CD4-positive, alpha-beta T cell (primary cell): ENCODE measurements around the gene METTL1. TPM values are rescaled to one million over a fixed set of nuclear protein-coding genes. Genes with fewer than 3 reads are reported as not detected.
A peak's percentile ranks its signal among the peaks of the same experiment; 100 is the strongest.
"Not testable (repeated sequence)": the region's sequence is repeated elsewhere in the genome, so short reads cannot be mapped to it uniquely, and the experiment has no call there.

Source experiments
- ATAC-seq: fragments of 200-7000 bp; cut with Tn5 transposase; one replicate; pipeline ENCODE4 v1.10.0; 2022; ENCODE audit warnings: mild to moderate bottlenecking; ENCODE audit not compliant: poor library complexity
- CTCF ChIA-PET: fragments of 350-600 bp; sonication (Branson Sonifier 250); formaldehyde crosslinking; loops from one replicate; lab custom pipeline; 2021; ENCODE audit warnings: antibody characterized with exemption, inconsistent platforms; lab: Charles Lee
- POLR2A ChIA-PET: fragments of 350-600 bp; sonication (Branson Sonifier 250); formaldehyde crosslinking; loops from one replicate; lab custom pipeline; 2021; ENCODE audit warnings: antibody characterized with exemption, inconsistent platforms; lab: Charles Lee
- DNase-seq, 14 experiments: peaks; one replicate each; pipeline ENCODE4 v3.0.0-alpha.2; 2013 to 2020; ENCODE audit warnings: mixed read lengths in 2 of 14
- H3K27ac ChIP-seq, 2 donors: one replicate each; pipeline versions ENCODE4 v1.5.1 to v1.7.0; 2013; ENCODE audit warnings: low read length in 2 of 2, low read depth in 1 of 2, mild to moderate bottlenecking in 1 of 2
- H3K27me3 ChIP-seq, 2 experiments: 1 replicate in 1 of 2; 2 replicates in 1 of 2; pipeline versions ENCODE4 v1.6.1 to v1.7.0; 2013; ENCODE audit warnings: low read length in 2 of 2, control low read depth in 1 of 2, mild to moderate bottlenecking in 1 of 2, moderate library complexity in 1 of 2; ENCODE audit not compliant: insufficient read depth in 2 of 2, control insufficient read depth in 1 of 2
- H3K36me3 ChIP-seq: one replicate; pipeline ENCODE4 v1.6.1; 2013; ENCODE audit warnings: low read length, control low read depth; ENCODE audit not compliant: insufficient read depth
- H3K4me1 ChIP-seq: one replicate; pipeline ENCODE4 v1.6.1; 2013; ENCODE audit warnings: low read length, control low read depth; ENCODE audit not compliant: insufficient read depth
- H3K4me3 ChIP-seq: one replicate; pipeline ENCODE4 v1.5.1; 2013; ENCODE audit warnings: mild to moderate bottlenecking, low read length, moderate library complexity
- H3K9me3 ChIP-seq, 2 experiments: 1 replicate in 1 of 2; 2 replicates in 1 of 2; pipeline versions ENCODE4 v1.6.1 to v1.7.0; 2013; ENCODE audit warnings: low read length in 2 of 2, mild to moderate bottlenecking in 2 of 2, control low read depth in 1 of 2, moderate library complexity in 1 of 2; ENCODE audit not compliant: control insufficient read depth in 1 of 2, insufficient read depth in 1 of 2
- H3K27ac Mint-ChIP-seq: one replicate; pipeline ENCODE4 v1.8.0; 2020; ENCODE audit warnings: mixed read lengths
- H3K27me3 Mint-ChIP-seq: one replicate; pipeline ENCODE4 v1.8.0; 2021; ENCODE audit warnings: mixed read lengths
- H3K36me3 Mint-ChIP-seq: one replicate; pipeline ENCODE4 v1.8.0; 2021; ENCODE audit warnings: low read depth, mixed read lengths
- H3K4me1 Mint-ChIP-seq: one replicate; pipeline ENCODE4 v1.8.0; 2021; ENCODE audit warnings: low read depth, mixed read lengths
- H3K4me3 Mint-ChIP-seq: one replicate; pipeline ENCODE4 v1.8.0; 2020; ENCODE audit warnings: mild to moderate bottlenecking, mixed read lengths
- H3K9me3 Mint-ChIP-seq: one replicate; pipeline ENCODE4 v1.8.0; 2020; ENCODE audit warnings: mixed read lengths
- CTCF ChIP-seq: fragments of 200-600 bp; IDR thresholded peaks from one replicate; pipeline ENCODE4 v1.8.0; 2022; ENCODE audit warnings: antibody characterized with exemption, mild to moderate bottlenecking
- intact Hi-C, 2 experiments: fragments of 100-400 bp; cut with DNase I in 1 of 2; cut with micrococcal nuclease in 1 of 2; formaldehyde crosslinking; loops; one replicate each; pipeline versions ENCODE4 v1.15.1 to v1.9.0; 2023 to 2025; cut with DNase I, micrococcal nuclease
- total RNA-seq, 174 experiments: library from RNA in 2 of 174; stranded (reverse) in 2 of 174; gene quantifications; one replicate each; pipeline ENCODE4 v1.2.3 and lab custom pipeline; 2021 to 2026

The METTL1 gene
- total RNA-seq, 2 experiments from 2014 or later = 9.3 to 12.0 TPM

GRCh38 chr12:57776247-57776587 is 4.3 kb upstream of the METTL1 start:
- no peak for TF ChIP-seq CTCF
- no peaks in the 10 kb centered on the region for H3K27me3 Mint-ChIP-seq
- peaks cover 35% of the 10 kb centered on the region for H3K4me1 Mint-ChIP-seq
- peaks cover 50% of the 10 kb centered on the region for H3K4me1 ChIP-seq
- CTCF ChIA-PET = interaction anchor here (3.3 kb wide), 1 partner anchor 20 kb away, joined by 10 read pairs; no protein-coding TSS in a partner anchor
- ATAC-seq = no peak
- intact Hi-C loops = no loop called here
- H3K36me3 ChIP-seq = no peaks in the 10 kb centered on the region
- H3K27ac Mint-ChIP-seq = no peak overlapping the region
- H3K9me3 Mint-ChIP-seq = no peaks in the 10 kb centered on the region
- POLR2A ChIA-PET = no interaction called here
- peak overlapping the region; percentile 52 for H3K4me3 Mint-ChIP-seq
- H3K9me3 ChIP-seq = no peaks in the 10 kb centered on the region
- DNase-seq = no peak
- H3K36me3 Mint-ChIP-seq = peaks cover 7% of the 10 kb centered on the region
- H3K27ac ChIP-seq = no peak overlapping the region
- H3K27me3 ChIP-seq = no peaks in the 10 kb centered on the region
- H3K4me3 ChIP-seq = no peak overlapping the region

GRCh38 chr12:57775563-57776246 is 3.8 kb upstream of the METTL1 start:
- Histone ChIP-seq H3K9me3 (no peaks in the 10 kb centered on the region), H3K36me3 (peaks cover 2% of the 10 kb centered on the region), H3K27me3 (no peaks in the 10 kb centered on the region), H3K27ac (no peak overlapping the region), H3K4me1 (peaks cover 50% of the 10 kb centered on the region), H3K4me3 (no peak overlapping the region)
- no peaks in the 10 kb centered on the region for H3K27me3 Mint-ChIP-seq
- intact Hi-C loops = no loop called here
- H3K27ac Mint-ChIP-seq = no peak overlapping the region
- no peak for DNase-seq
- peak overlapping the region; percentile 52 for H3K4me3 Mint-ChIP-seq
- H3K36me3 Mint-ChIP-seq = peaks cover 7% of the 10 kb centered on the region
- H3K9me3 Mint-ChIP-seq = no peaks in the 10 kb centered on the region
- CTCF ChIA-PET = interaction anchor here (3.3 kb wide), 1 partner anchor 19 kb away, joined by 10 read pairs; no protein-coding TSS in a partner anchor
- no peak for TF ChIP-seq CTCF
- POLR2A ChIA-PET = no interaction called here
- H3K4me1 Mint-ChIP-seq = peaks cover 30% of the 10 kb centered on the region
- ATAC-seq = no peak

- H3K36me3 ChIP-seq = peaks cover 3% of the 10 kb centered on the region
- no peak for ATAC-seq
- H3K36me3 Mint-ChIP-seq = peaks cover 7% of the 10 kb centered on the region
- no peaks in the 10 kb centered on the region for H3K9me3 ChIP-seq
- CTCF ChIA-PET = interaction anchor here (3.3 kb wide), 1 partner anchor 18 kb away, joined by 10 read pairs; no protein-coding TSS in a partner anchor
- H3K27me3 ChIP-seq = no peaks in the 10 kb centered on the region
- no peaks in the 10 kb centered on the region for H3K27me3 Mint-ChIP-seq
- H3K4me1 ChIP-seq = peaks cover 44% of the 10 kb centered on the region
- POLR2A ChIA-PET = no interaction called here
- no peak overlapping the region for H3K4me3 ChIP-seq
- TF ChIP-seq CTCF = no peak
- H3K4me3 Mint-ChIP-seq = no peak overlapping the region
- no peak overlapping the region for H3K27ac Mint-ChIP-seq
- no peaks in the 10 kb centered on the region for H3K9me3 Mint-ChIP-seq
- peaks cover 23% of the 10 kb centered on the region for H3K4me1 Mint-ChIP-seq
- intact Hi-C loops = no loop called here
- no peak overlapping the region for H3K27ac ChIP-seq
- DNase-seq = no peak
These were observed 3.1 kb upstream of the METTL1 start for GRCh38 chr12:57775044-57775443.

- H3K27me3 ChIP-seq, ATAC-seq, H3K27ac Mint-ChIP-seq, H3K4me3 Mint-ChIP-seq, H3K27ac ChIP-seq, H3K9me3 ChIP-seq, POLR2A ChIA-PET, H3K9me3 Mint-ChIP-seq, DNase-seq, H3K36me3 ChIP-seq, H3K27me3 Mint-ChIP-seq, H3K36me3 Mint-ChIP-seq, H3K4me3 ChIP-seq: not testable (repeated sequence)
- intact Hi-C loops = loop anchor here (5.0 kb wide), 2 partner anchors 68 to 73 kb away; partner anchors contain the start of gene CTDSP2 (in 1 of the 2)
- H3K4me1 Mint-ChIP-seq = peaks cover 19% of the 10 kb centered on the region
- CTCF ChIA-PET = interaction anchor here (3.3 kb wide), 1 partner anchor 18 kb away, joined by 10 read pairs; no protein-coding TSS in a partner anchor
- peaks cover 40% of the 10 kb centered on the region for H3K4me1 ChIP-seq
These were observed 2.7 kb upstream of the METTL1 start for GRCh38 chr12:57774634-57775033.
